ENCODE data around the gene FUBP3.

GRCh38 chr9:130530938-130531337 is 48.4 kb upstream of the FUBP3 start:
- TF ChIP-seq CTCF (IDR thresholded peaks at IDR 0.05) (no peak), EP300 (IDR thresholded peaks at IDR 0.05) (no peak), POLR2AphosphoS5 (IDR thresholded peaks at IDR 0.05) (no peak), POLR2A (IDR thresholded peaks at IDR 0.05) (no peak)

Measured in stomach (tissue), 4 donors.